HG03442 (cell line): Measurements from ENCODE around the gene SMAD3.
A peak's percentile ranks its signal among the peaks of the same experiment; 100 is the strongest.

ENCODE experiments used
- ATAC-seq: cut with Tn5 transposase; IDR thresholded peaks from one replicate; pipeline ENCODE4 v1.9.1; 2021; ENCODE audit warnings: mild to moderate bottlenecking, moderate library complexity; ENCODE audit not compliant: unreplicated experiment

The SMAD3 gene

DNA sequence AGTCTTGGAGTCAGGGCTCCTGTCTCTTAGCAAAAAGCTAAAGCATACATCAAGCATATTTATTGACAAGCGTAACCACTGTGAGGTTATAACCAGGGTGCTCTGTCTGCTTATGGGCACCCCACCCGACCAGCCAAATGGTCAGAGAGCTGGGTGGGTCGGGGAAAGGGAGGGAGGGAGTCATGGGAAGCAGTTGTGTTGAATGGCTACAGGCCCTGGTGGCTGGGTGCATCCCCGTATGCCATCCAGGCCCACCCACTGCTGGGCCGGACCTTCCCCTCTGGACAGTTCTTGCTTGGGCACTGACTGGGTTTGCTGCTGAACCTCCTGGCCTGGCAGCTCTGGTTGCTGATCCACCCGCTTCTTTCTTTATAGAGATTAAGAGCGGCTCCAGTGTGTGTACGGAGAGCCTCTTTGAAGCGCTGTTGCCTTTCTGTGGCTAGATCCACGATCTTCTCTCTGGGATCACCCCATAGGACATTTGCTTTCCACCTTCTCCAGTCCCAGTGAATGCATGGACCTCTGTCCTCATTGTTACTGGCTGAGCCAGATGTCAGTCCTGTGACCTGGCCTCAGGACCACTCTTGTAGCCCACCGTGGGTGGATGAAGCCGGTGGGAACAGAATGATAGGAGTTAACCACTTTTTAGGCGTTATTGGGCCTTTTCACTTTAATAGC, 59.6 kb downstream of the SMAD3 start:
- ATAC-seq: no peak

DNA sequence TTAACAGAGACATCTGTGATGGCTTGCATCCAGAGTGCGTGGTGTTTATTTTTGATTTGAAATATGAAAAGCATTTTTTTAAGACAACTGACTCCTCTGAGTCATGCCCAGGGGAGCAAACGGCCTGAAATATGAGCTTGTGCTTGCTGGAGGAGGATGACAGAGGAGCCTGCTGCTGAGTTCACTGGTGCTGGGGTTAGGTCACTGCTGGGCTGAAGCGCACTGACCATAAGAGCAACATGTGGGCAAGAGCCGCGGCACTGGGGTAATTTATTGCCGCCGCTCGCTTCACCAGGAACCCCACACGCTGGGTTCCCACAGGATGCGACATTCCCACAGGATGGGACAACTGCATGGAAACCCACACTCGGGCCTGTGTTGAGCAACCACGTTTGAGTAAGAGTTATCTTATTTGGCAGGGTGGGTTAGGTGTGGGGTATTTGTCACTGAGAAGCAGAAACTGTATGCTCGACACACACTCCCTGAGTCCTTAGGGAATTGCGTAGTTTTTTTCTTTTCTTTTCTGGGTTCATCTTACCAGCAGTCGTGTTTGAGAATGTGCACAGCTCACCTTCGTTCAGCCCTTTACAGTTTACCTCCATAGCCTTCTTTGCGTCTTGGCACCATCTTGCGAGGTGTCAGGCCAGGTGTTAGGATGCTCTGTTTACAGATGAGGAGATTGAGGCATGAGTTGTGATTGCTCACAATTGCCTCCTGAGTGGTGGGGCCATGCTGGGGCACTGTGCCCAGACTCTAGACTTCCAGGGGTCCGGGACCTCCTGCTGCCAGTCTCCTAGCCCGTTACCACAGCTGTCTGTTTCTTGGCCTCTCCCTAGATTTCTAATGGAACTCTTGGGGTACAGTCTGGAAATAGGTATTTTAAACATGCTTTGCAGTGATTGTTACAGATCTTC, 60.4 kb downstream of the SMAD3 start:
- no peak for ATAC-seq

GRCh38 chr15:67126551-67127330, 61.3 kb downstream of the SMAD3 start:
- no peak for ATAC-seq

- no peak for ATAC-seq
These were observed 61.9 kb downstream of the SMAD3 start for GRCh38 chr15:67127331-67127664.

DNA sequence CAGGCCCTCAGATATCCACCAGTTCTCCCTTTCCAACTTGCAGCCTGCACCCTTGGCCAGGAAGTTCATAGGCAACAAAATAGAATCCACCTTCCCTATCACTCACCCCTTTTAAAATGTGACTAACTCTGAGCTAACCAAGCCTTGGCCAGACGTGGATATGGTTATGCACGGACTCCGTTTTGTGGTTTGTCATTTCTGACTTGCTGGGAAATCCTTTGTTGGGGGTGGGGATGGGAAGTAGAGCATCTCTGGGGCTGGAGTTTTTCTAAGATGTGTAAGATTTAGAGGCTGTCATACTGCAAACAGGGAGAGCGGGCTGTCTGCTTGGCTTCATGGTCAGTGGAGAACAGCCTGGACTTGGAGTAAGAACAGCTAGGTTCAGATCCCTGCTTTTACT, 62.6 kb downstream of the SMAD3 start:
- no peak for ATAC-seq

DNA sequence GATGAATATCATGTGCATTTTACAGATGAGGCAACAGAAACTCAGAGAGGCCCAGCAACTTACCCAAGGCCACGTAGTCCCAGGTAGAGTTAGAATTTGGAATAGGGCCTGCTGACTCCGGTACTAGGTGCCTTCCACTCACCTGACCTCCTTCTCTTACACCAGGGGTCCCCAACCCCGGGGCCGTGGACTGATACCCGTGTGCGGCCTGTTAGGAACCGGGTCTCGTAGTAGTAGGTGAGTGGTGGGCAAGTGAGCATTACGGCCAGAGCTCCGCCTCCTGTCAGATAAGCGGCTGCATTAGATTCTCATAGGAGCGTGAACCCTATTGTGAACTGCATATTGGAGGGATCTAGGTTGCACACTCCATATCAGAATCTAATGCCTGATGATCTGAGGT, 64.8 kb downstream of the SMAD3 start:
- ATAC-seq: no peak

GRCh38 chr15:67130673-67131601, 65.5 kb downstream of the SMAD3 start:
- no peak for ATAC-seq

DNA sequence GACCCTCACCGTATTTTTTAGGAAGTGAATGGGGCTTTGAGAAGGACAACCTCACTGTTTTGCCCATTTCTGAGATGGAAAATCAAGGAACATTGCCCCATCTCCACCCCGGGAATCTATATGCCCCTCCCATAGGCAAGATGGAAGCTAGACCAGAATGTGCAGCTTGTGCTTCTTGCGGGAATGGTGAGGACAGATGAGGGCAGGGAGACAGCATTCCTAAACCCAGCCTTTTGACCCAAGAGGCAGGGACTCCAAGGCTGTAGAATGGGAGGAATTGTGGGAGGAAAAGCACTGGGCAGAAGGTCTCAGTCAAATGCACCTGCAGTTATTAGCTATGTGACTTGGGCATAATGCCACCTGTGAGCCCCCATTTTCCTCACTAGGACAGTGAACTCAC, 66.9 kb downstream of the SMAD3 start:
- ATAC-seq: no peak

GRCh38 chr15:67133026-67133425, 67.6 kb downstream of the SMAD3 start:
- ATAC-seq: no peak

DNA sequence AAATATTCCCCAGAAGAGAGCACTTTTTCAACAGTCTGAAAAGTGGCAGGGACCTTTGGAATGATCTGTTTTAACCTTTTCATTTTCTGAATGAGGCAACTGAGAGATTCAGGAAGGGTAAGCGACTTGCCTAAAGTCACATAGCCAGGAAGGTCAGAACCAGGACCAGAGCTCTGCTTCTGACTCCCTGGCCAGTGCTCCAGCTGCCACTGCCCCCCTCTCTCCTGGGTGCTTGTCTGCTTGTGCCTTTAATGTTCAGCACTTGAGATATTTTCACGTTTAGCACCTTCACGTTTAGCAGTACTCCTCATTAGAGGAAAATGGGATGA, 68.3 kb downstream of the SMAD3 start:
- ATAC-seq: peak; percentile 19

DNA sequence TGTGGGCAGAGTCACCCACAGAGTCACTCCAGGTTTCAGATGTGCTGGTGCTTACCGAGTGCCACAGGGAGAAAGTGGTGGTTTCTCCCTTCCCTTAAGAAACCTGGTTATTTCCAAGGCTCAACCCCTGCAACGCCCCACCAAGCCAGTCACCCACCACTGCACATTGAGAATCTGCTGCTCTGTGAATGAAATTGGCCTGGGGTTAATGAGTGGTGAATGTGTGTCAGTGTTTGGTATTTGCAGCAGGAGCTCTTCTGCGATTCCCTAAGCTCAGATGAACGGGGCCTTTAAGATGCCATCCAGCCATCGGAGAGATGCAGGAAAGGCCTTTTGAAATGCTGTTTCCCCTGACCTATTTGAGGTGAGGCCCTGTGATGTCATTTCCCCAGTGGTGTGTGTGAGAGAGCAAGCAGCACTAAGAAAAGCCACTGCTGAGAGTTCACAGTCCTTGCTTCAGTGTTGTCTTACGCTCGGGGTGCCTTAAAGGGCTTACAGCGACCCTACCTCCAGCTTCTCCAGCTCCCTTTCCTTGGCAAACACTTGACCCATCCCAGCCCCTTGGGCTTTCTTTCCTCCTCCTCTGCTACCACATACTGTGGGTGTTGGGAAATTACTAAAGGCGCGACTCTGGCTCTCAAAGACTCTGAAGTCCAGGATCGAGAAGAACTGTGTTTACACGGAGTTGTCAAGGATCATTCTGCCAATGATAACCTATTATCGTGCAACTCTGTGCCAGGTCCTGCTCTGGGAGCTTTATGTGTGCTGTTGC, 68.9 kb downstream of the SMAD3 start:
- peak; percentile 51 for ATAC-seq

GRCh38 chr15:67134871-67135492, 69.6 kb downstream of the SMAD3 start:
- no peak for ATAC-seq

DNA sequence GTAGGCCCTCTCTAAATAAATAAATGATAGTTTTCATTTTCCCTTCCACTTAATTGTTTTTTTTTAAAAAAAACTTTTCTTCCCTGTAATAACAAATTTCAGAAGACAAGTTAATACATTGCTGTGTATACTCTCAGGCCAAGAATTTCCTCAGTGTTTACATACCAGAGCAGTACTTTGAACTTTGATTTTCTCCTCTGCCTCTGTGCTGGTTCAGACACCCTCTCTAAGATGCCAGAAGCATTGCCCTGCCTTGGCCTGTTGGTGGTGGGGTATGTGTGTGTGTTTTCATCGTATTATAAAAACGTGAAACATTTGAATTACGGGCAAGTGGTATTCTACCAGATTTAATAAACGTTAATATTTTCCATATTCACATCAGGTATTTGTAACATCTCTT, 70.1 kb downstream of the SMAD3 start:
- ATAC-seq: no peak

- ATAC-seq: no peak
These were observed 71.4 kb downstream of the SMAD3 start for GRCh38 chr15:67136802-67137201.

- no peak for ATAC-seq
These were observed 71.9 kb downstream of the SMAD3 start for GRCh38 chr15:67137319-67137718.

DNA sequence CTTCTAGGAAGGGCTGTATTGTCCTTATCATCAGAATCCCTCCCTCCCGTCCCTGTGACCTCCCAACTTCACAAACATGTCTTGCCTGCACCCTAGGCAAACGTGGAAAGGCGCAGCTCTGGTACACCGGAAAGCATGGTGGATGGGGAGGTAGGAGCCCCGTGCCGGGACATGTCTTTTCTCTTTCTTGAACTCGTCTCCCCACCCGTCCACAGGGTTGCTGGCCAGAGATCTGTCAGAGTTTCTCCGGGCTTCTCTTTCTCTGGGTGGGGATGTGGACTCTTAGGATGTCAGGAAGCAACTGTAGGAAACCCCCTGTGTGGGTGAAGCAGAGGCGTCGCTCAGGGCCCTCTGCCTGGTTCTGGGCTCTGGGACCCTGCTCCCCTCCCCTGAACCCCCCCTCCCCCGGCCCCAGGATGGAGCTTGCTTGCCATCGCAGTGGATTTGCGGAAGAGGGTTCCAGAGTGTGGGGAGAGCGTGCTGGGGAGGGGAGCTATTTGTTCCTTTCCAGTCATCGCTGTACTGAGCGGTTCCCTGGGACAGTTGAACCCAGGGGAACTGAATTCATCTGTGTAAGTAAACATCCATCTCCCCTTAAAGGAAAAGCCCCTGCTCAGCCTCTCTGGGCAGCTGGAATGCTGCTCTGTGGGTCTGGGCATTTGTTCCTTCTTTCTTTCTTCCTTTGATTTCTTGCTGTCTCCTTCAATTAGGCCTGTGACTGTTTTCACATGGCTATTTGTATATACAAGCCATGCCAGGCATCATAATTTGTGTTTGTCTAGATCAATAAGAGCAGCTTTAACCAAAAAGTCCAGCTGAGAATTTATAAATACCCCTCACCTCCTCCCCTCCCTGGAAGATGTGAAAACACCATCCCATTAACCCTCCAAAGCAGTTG, 72.8 kb downstream of the SMAD3 start:
- ATAC-seq: no peak

GRCh38 chr15:67138891-67139855, 73.8 kb downstream of the SMAD3 start:
- no peak for ATAC-seq
